Body of pancreas (tissue), 4 donors: Measurements from ENCODE around the gene SPRN. TPM values are rescaled to one million over a fixed set of nuclear protein-coding genes. Genes with fewer than 3 reads are reported as not detected.
"Not testable (repeated sequence)": the region's sequence is repeated elsewhere in the genome, so short reads cannot be mapped to it uniquely, and the experiment has no call there.

Source experiments
- ATAC-seq: fragments of 150-250 bp; one replicate; pipeline ENCODE4 v1.9.1; 2016
- DNase-seq, 4 donors: peaks; one replicate each; pipeline ENCODE4 v3.0.0-alpha.2; 2019
- H3K27ac ChIP-seq, 4 donors: fragments of 200-600 bp; sonication (generic); 1 replicate in 3 of 4; 2 replicates in 1 of 4; pipeline versions ENCODE4 v1.5.1 to v1.6.1; 2016 to 2019; ENCODE audit warnings: mild to moderate bottlenecking in 1 of 4, mixed read lengths in 1 of 4, moderate library complexity in 1 of 4
- H3K27me3 ChIP-seq, 2 donors: fragments of 200-600 bp; sonication (generic); one replicate each; pipeline ENCODE4 v1.6.0; 2016; ENCODE audit warnings: mild to moderate bottlenecking in 1 of 2
- H3K36me3 ChIP-seq, 2 donors: fragments of 200-600 bp; sonication (generic); replicated peaks in 1 of 2; 2 replicates each; pipeline ENCODE4 v1.5.1; 2016; ENCODE audit warnings: low read depth in 2 of 2; ENCODE audit not compliant: insufficient read depth in 1 of 2
- H3K4me1 ChIP-seq: fragments of 200-600 bp; sonication (generic); one replicate; pipeline ENCODE4 v1.6.0; 2016
- H3K4me3 ChIP-seq, 2 donors: fragments of 200-600 bp; sonication (generic); 1 replicate in 1 of 2; 2 replicates in 1 of 2; pipeline ENCODE4 v1.5.1; 2016 to 2019
- H3K9me3 ChIP-seq, 3 donors: fragments of 200-600 bp; sonication (generic); 1 replicate in 2 of 3; 2 replicates in 1 of 3; pipeline ENCODE4 v1.5.1; 2016
- POLR2A ChIP-seq, 3 donors: fragments of 450-650 bp; IDR thresholded peaks; one replicate each; pipeline ENCODE4 v1.6.1; 2016; ENCODE audit warnings: antibody characterized with exemption in 3 of 3, mild to moderate bottlenecking in 2 of 3
- WGBS, 2 donors: methylation state at CpG; one replicate each; pipeline ENCODE4 v1.1.5; 2017; 5-methylcytosine and 5-hydroxymethylcytosine counted together
- intact Hi-C: fragments of 100-400 bp; cut with DNase I; formaldehyde crosslinking; loops from one replicate; pipeline ENCODE4 v1.15.1; 2023
- total RNA-seq, 2 donors: library from RNA; depleted of rRNA; stranded (reverse); fragments of >200 nt; gene quantifications; one replicate each; pipeline ENCODE4 v1.1.0, GENCODE V29; 2016
- TF ChIP-seq, protein P1 (sequence below), 7 experiments: fragments of 450-650 bp in 4 of 7; fragments of 200-600 bp in 3 of 7; sonication (generic) in 3 of 7; IDR thresholded peaks; one replicate each; pipeline ENCODE4 v1.5.1; 2016 to 2019; ENCODE audit warnings: antibody characterized with exemption in 7 of 7

Gene SPRN, protein sequence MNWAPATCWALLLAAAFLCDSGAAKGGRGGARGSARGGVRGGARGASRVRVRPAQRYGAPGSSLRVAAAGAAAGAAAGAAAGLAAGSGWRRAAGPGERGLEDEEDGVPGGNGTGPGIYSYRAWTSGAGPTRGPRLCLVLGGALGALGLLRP
- total RNA-seq = not detected

DNA sequence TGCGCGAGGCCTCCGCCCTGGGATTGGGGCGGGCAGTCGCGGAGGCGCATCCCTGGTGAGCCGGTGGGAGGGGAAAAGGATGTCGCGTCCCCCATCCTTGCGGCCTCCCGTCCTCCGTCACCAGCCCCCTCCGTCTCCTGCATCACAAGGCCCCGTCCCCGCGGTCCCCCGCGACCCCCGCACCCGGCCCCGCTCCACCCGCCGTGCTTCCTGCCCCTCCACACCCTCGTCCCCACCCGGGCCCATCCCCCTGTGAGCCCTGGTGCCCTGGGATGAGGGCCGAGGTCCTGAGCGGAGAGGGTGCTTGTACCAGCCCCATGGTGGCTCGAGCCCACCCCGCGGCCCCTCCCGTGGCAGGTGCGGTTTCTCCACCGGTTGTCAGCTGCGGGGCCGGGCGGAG is at the start of gene SPRN:
Gene SPRN, minus strand, starts transcription at position 25 of the 400 bp plus-strand sequence. CDS start 944 bp downstream, outside the sequence.
- H3K27ac ChIP-seq, H3K27me3 ChIP-seq, H3K36me3 ChIP-seq, DNase-seq, intact Hi-C loops, H3K9me3 ChIP-seq, H3K4me3 ChIP-seq, ATAC-seq: not testable (repeated sequence)
- WGBS, 2 donors = no CpG with 5 or more reads among the region's 37 CpGs
- H3K4me1 ChIP-seq = peaks cover 12% of the 10 kb centered on the region

DNA sequence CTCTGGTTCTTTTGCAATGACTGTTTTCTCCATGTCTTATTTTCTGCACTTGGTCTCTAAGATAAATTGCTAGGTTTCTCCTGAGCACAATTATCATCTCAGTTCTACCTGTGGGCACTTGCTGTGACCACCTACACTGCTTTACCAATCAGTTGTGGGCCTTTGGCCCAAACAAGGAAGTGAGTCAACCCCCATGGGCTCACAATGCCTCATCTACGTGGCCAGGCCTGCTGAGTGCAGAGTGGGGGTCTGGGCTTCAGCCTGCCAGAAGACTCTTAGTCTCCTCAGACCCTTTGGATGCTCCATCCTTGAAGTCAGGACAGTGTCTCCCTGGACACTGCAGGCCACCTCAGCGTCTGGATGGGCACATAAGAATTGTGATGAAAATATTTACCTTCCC is 49.6 kb upstream of the SPRN start:
- TF ChIP-seq POLR2A (IDR thresholded peaks at IDR 0.05) = no peak
- TF ChIP-seq, protein P1, sequence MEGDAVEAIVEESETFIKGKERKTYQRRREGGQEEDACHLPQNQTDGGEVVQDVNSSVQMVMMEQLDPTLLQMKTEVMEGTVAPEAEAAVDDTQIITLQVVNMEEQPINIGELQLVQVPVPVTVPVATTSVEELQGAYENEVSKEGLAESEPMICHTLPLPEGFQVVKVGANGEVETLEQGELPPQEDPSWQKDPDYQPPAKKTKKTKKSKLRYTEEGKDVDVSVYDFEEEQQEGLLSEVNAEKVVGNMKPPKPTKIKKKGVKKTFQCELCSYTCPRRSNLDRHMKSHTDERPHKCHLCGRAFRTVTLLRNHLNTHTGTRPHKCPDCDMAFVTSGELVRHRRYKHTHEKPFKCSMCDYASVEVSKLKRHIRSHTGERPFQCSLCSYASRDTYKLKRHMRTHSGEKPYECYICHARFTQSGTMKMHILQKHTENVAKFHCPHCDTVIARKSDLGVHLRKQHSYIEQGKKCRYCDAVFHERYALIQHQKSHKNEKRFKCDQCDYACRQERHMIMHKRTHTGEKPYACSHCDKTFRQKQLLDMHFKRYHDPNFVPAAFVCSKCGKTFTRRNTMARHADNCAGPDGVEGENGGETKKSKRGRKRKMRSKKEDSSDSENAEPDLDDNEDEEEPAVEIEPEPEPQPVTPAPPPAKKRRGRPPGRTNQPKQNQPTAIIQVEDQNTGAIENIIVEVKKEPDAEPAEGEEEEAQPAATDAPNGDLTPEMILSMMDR (IDR thresholded peaks at IDR 0.05) = no peak
- Histone ChIP-seq H3K27ac (no peak overlapping the region), H3K27me3 (no peaks in the 10 kb centered on the region), H3K36me3 (no peaks in the 10 kb centered on the region), H3K4me1 (no peaks in the 10 kb centered on the region), H3K9me3 (no peaks in the 10 kb centered on the region), H3K4me3 (no peak overlapping the region)
- intact Hi-C loops = no loop called here
- 83 to 89% methylated on average over 2 of the region's 2 CpGs for WGBS, 2 donors
- ATAC-seq (no peak), DNase-seq (no peak)

DNA sequence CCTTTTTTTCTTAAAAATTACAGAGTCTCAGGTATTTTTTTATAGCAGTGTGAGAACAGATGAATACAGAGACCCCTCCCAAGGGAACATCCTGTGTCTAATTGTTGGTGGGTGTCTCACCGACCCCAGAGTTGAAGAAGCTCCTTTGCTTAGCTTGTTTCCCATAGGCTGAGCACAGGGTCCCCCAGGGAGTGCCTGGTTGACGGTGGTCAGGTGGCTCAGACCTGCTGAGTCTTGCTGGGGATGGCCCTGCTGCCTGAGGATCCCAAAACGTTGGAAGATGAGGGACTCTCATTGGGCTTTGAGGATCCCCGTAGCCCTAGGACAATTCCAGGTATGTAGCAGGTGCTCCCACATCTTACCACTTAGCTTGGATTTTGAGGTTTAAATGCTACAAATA is 48.8 kb upstream of the SPRN start:
- Histone ChIP-seq H3K27me3 (no peaks in the 10 kb centered on the region), H3K27ac (no peak overlapping the region), H3K36me3 (no peaks in the 10 kb centered on the region), H3K9me3 (no peaks in the 10 kb centered on the region), H3K4me3 (no peak overlapping the region), H3K4me1 (no peaks in the 10 kb centered on the region)
- TF ChIP-seq POLR2A (IDR thresholded peaks at IDR 0.05) = no peak
- TF ChIP-seq, protein P1 (IDR thresholded peaks at IDR 0.05) = no peak
- intact Hi-C loops = no loop called here
- ATAC-seq = no peak
- no peak for DNase-seq
- WGBS, 2 donors = 62 to 78% methylated on average over 4 of the region's 4 CpGs

DNA sequence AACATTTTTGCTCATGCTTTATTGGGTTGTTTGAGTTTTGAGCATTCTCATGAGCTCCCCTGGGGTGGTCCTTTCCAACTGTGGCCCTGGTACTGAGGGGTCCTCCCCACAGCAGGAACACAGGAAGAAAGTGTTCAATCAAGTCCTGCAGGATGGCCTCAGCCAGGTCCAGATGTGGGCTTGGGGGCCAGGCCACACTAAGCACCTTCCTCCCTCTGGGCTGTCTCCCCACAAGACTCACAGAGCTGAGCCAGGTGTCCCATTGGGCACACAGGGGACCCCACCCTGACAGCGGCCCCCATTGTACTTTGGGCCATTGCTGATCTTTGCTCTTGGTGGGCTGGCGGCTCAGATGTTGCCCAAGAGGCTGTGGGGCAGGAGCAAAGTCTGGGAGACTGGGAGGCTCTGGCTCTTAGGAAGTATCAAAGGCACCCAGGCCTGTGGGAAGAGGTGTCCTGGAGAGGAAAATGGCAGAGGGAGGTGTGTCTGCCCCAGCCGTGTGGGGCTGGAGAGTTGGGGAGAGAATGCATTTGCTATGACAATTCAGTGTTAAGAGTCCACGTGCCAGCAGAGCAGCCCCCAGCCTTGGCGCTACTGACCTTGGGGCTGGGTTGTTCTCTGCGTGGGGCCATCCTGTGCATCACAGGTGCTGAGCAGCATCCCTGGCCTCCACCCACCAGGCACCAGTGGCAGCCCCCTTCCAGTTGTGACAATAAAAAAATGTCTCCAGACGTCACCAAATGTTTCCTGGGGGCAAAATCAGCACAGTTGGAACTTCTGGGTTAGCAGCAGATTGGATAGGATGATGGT is 47.1 kb upstream of the SPRN start:
- ATAC-seq (no peak), DNase-seq (no peak)
- no peak overlapping the region for H3K4me3 ChIP-seq
- no peaks in the 10 kb centered on the region for H3K36me3 ChIP-seq
- intact Hi-C loops = no loop called here
- 77 to 91% methylated on average over 6 to 7 of the region's 7 CpGs for WGBS, 2 donors
- H3K27ac ChIP-seq = no peak overlapping the region
- no peaks in the 10 kb centered on the region for H3K27me3 ChIP-seq
- TF ChIP-seq POLR2A (IDR thresholded peaks at IDR 0.05) = no peak
- TF ChIP-seq, protein P1 (IDR thresholded peaks at IDR 0.05) = no peak
- no peaks in the 10 kb centered on the region for H3K4me1 ChIP-seq
- no peaks in the 10 kb centered on the region for H3K9me3 ChIP-seq

DNA sequence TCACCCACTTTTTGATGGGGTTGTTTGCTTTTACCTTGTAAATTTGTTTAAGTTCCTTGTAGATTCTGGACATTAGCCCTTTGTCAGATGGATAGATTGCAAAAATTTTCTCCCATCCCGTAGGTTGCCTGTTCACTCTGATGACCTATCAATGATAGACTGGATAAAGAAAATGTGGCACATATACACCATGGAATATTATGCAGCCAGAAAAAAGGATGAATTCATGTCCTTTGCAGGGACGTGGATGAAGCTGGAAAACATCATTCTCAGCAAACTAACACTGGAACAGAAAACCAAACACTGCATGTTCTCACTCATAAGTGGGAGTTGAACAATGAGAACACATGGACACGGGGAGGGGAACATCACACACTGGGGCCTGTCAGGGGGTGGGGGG is 44.8 kb upstream of the SPRN start:
- H3K9me3 ChIP-seq, H3K27ac ChIP-seq: not testable (repeated sequence)
- 94 to 97% methylated on average over 3 of the region's 3 CpGs for WGBS, 2 donors

More for the DNA sequence above, 44.8 kb upstream of the SPRN start:
- H3K4me1 ChIP-seq, H3K27me3 ChIP-seq, ATAC-seq, H3K4me3 ChIP-seq, H3K36me3 ChIP-seq, DNase-seq, intact Hi-C loops: not testable (repeated sequence)
